HEK293T (cell line): ENCODE results near the gene PTPRD.

Source experiments
- CTCF ChIA-PET: fragments of 350-600 bp; formaldehyde crosslinking; extraction: SDS; loops from one replicate; lab custom pipeline; 2021; ENCODE audit warnings: antibody characterized with exemption, inconsistent platforms; lab: Yijun Ruan, JAX
- POLR2A ChIA-PET: fragments of 350-600 bp; formaldehyde crosslinking; extraction: SDS; loops from one replicate; lab custom pipeline; 2020; ENCODE audit warnings: antibody characterized with exemption, inconsistent platforms; lab: Yijun Ruan, JAX
- DNase-seq: peaks from one replicate; pipeline ENCODE4 v3.0.0; 2012; ENCODE audit warnings: mixed read lengths; ENCODE audit errors: extremely low spot score
- ARNT ChIP-seq: fragments of 450-650 bp; IDR thresholded peaks from 2 replicates; pipeline ENCODE4 v1.6.1; 2017; ENCODE audit warnings: mild to moderate bottlenecking
- BHLHE40 ChIP-seq: fragments of 450-650 bp; IDR thresholded peaks from 2 replicates; pipeline ENCODE4 v1.6.1; 2016; ENCODE audit warnings: mild to moderate bottlenecking, moderate library complexity, borderline replicate concordance
- CTBP1 ChIP-seq: fragments of 450-650 bp; IDR thresholded peaks from 2 replicates; pipeline ENCODE4 v1.6.1; 2016; ENCODE audit warnings: borderline replicate concordance
- ELF4 ChIP-seq: fragments of 450-650 bp; IDR thresholded peaks from 2 replicates; pipeline ENCODE4 v1.6.1; 2017; ENCODE audit warnings: antibody characterized with exemption
- FOXA1 ChIP-seq: fragments of 450-650 bp; IDR thresholded peaks from 2 replicates; pipeline ENCODE4 v1.6.1; 2016; ENCODE audit warnings: mild to moderate bottlenecking
- FOXK2 ChIP-seq: fragments of 450-650 bp; IDR thresholded peaks from 2 replicates; pipeline ENCODE4 v1.6.1; 2016; ENCODE audit warnings: mild to moderate bottlenecking
- FOXM1 ChIP-seq: fragments of 450-650 bp; IDR thresholded peaks from 2 replicates; pipeline ENCODE4 v1.6.1; 2017; ENCODE audit warnings: mild to moderate bottlenecking, borderline replicate concordance
- HDGF ChIP-seq: fragments of 450-650 bp; IDR thresholded peaks from 2 replicates; pipeline ENCODE4 v1.6.1; 2017; ENCODE audit warnings: antibody characterized with exemption, borderline replicate concordance
- L3MBTL2 ChIP-seq: fragments of 450-650 bp; conservative IDR thresholded peaks from 2 replicates; pipeline ENCODE4 v1.6.1; 2016; ENCODE audit warnings: mild to moderate bottlenecking
- LEF1 ChIP-seq: fragments of 450-650 bp; IDR thresholded peaks from 2 replicates; pipeline ENCODE4 v1.6.1; 2017; ENCODE audit warnings: mild to moderate bottlenecking, borderline replicate concordance
- NFRKB ChIP-seq: fragments of 450-650 bp; IDR thresholded peaks from 2 replicates; pipeline ENCODE4 v1.6.1; 2016; ENCODE audit warnings: mild to moderate bottlenecking, moderate library complexity
- PKNOX1 ChIP-seq: fragments of 450-650 bp; IDR thresholded peaks from 2 replicates; pipeline ENCODE4 v1.6.1; 2016
- SP1 ChIP-seq: fragments of 450-650 bp; IDR thresholded peaks from 2 replicates; pipeline ENCODE4 v1.6.1; 2017
- SUZ12 ChIP-seq: fragments of 450-650 bp; IDR thresholded peaks from 2 replicates; pipeline ENCODE4 v1.6.1; 2016; ENCODE audit warnings: mild to moderate bottlenecking
- TARDBP ChIP-seq: fragments of 450-650 bp; IDR thresholded peaks from 2 replicates; pipeline ENCODE4 v1.6.1; 2016
- ZNF384 ChIP-seq: fragments of 450-650 bp; IDR thresholded peaks from 2 replicates; pipeline ENCODE4 v1.6.1; 2016

Gene PTPRD

GRCh38 chr9:8800196-8800595, 1812.6 kb downstream of the PTPRD start:
- CTCF ChIA-PET, result no interaction called here
- DNase-seq, result no peak
- POLR2A ChIA-PET, result no interaction called here
- TF ChIP-seq PKNOX1, result no peak

GRCh38 chr9:8799615-8800014, 1813.2 kb downstream of the PTPRD start:
- DNase-seq, result no peak
- POLR2A ChIA-PET, result no interaction called here
- CTCF ChIA-PET, result no interaction called here
- no peak for TF ChIP-seq LEF1

- ChIA-PET CTCF (no interaction called here), POLR2A (no interaction called here)
- DNase-seq, result no peak
- TF ChIP-seq FOXM1, result no peak
- no peak for TF ChIP-seq CTBP1
Measured at GRCh38 chr9:8799206-8799605, 1813.6 kb downstream of the PTPRD start.

- CTCF ChIA-PET, result interaction anchor here (0.7 kb wide), 1 partner anchor 25 kb away, joined by 3 read pairs; no protein-coding TSS in a partner anchor
- POLR2A ChIA-PET, result no interaction called here
- TF ChIP-seq SP1, result no peak
- no peak for TF ChIP-seq L3MBTL2
- TF ChIP-seq NFRKB, result no peak
- no peak for TF ChIP-seq CTBP1
- DNase-seq, result no peak
Measured at GRCh38 chr9:8784838-8785237, 1828.0 kb downstream of the PTPRD start.

GRCh38 chr9:8783941-8784340, 1828.9 kb downstream of the PTPRD start:
- DNase-seq, result no peak
- ChIA-PET CTCF (no interaction called here), POLR2A (no interaction called here)
- no peak for TF ChIP-seq SUZ12
- no peak for TF ChIP-seq SP1
- no peak for TF ChIP-seq FOXM1
- no peak for TF ChIP-seq PKNOX1
- TF ChIP-seq ELF4, result no peak
- TF ChIP-seq NFRKB, result no peak
- TF ChIP-seq TARDBP, result no peak
- no peak for TF ChIP-seq ZNF384
- no peak for TF ChIP-seq BHLHE40
- no peak for TF ChIP-seq L3MBTL2
- no peak for TF ChIP-seq HDGF
- TF ChIP-seq FOXK2, result no peak
- TF ChIP-seq LEF1, result no peak
- no peak for TF ChIP-seq CTBP1
- TF ChIP-seq ARNT, result no peak

- no peak for DNase-seq
- ChIA-PET CTCF (no interaction called here), POLR2A (no interaction called here)
- no peak for TF ChIP-seq PKNOX1
- no peak for TF ChIP-seq CTBP1
- no peak for TF ChIP-seq NFRKB
- TF ChIP-seq LEF1, result no peak
- TF ChIP-seq FOXA1, result no peak
- TF ChIP-seq ZNF384, result no peak
- TF ChIP-seq FOXK2, result no peak
- no peak for TF ChIP-seq HDGF
- no peak for TF ChIP-seq SP1
- no peak for TF ChIP-seq ELF4
- TF ChIP-seq L3MBTL2, result no peak
- TF ChIP-seq TARDBP, result no peak
- TF ChIP-seq FOXM1, result no peak
Measured at GRCh38 chr9:8782237-8782636, 1830.6 kb downstream of the PTPRD start.

- TF ChIP-seq HDGF (no peak), BHLHE40 (no peak), L3MBTL2 (no peak), ARNT (no peak), FOXK2 (no peak), ZNF384 (no peak), SUZ12 (no peak), SP1 (no peak), TARDBP (no peak), PKNOX1 (no peak), LEF1 (no peak), NFRKB (no peak), CTBP1 (no peak)
- ChIA-PET CTCF (interaction anchor here (0.6 kb wide), 1 partner anchor 323 kb away, joined by 3 read pairs; no protein-coding TSS in a partner anchor), POLR2A (no interaction called here)
- DNase-seq, result no peak
Measured at GRCh38 chr9:8781458-8781857, 1831.3 kb downstream of the PTPRD start.
